SHP77 (cell line): Measurements from ENCODE around the gene PRC1.
"Not testable (repeated sequence)": the region's sequence is repeated elsewhere in the genome, so short reads cannot be mapped to it uniquely, and the experiment has no call there.

Experiments
- DNase-seq, 2 experiments: peaks; one replicate each; lab custom pipeline; 2025; lab: John Stamatoyannopoulos, UW

PRC1 gene

DNA sequence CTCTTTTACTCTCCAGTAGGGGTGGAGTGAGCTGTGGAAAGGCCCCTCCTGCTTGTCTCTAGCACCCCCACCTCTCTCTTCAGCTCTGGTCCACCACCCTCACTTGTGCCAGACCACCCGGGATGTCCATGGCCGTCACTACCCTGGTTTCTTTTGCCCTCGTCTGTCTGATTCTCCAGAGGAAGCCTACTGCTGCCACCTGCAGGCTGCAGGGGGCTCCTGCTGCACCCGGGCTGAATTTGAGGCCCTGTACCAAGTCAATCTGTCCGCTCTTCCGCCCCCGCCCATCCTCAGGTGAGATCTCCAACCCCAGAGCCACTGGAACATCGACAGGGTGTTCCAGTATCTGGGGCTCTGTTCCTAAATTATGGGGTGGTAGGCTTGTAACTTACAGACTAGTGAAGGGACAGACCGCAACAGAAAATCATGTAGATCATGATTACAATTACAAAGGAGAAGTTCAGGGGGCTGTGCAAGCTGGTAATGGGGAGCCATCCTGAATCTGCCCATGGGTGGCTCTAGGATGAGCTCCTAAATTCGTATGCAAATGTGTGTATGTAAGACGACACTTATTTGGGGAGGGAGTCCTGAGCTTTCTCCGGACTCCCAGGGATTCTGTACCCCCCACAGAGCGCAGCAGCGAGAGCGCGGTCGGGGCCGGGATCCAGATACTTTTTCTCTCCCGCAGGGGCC lies 59.9 kb downstream of the PRC1 start:
- peak; percentile 82 to 90 for DNase-seq

DNA sequence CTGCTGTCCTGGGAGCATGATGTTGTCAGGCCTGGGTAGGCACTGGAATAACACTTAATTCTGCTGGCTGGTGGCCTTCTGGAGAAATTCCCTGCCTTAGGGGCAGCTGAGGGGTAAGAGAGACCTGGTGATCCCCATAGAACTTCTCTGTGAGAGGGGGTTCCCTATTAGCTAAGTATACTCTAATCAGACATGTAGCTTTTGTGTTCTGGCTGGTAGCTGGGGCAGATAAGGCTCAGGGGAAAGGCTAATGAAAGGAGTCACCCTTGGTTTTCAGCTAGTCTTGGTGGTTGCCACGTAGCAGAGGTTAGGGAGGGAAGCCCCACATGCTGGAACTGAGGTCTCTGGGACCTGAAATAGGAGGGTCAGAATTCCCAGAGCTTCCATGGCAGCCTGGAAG lies 61.0 kb downstream of the PRC1 start:
- no peak for DNase-seq

DNA sequence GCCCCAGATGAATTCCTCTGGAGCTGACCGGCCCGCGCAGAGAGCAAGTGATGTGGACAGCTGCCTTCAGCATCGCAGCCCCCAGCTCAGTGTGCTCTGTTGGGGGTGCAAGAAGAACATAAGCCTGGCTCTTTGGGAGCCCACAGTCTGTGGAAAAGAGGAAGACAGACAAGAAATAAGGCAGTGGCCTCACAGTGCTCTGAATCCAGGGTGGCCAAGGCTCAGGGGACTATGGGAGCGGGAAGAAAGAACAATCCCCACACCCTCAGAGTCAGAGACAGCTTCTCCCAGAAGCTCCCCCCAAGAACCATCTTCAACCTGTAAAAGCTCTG lies 61.7 kb downstream of the PRC1 start:
- no peak for DNase-seq

DNA sequence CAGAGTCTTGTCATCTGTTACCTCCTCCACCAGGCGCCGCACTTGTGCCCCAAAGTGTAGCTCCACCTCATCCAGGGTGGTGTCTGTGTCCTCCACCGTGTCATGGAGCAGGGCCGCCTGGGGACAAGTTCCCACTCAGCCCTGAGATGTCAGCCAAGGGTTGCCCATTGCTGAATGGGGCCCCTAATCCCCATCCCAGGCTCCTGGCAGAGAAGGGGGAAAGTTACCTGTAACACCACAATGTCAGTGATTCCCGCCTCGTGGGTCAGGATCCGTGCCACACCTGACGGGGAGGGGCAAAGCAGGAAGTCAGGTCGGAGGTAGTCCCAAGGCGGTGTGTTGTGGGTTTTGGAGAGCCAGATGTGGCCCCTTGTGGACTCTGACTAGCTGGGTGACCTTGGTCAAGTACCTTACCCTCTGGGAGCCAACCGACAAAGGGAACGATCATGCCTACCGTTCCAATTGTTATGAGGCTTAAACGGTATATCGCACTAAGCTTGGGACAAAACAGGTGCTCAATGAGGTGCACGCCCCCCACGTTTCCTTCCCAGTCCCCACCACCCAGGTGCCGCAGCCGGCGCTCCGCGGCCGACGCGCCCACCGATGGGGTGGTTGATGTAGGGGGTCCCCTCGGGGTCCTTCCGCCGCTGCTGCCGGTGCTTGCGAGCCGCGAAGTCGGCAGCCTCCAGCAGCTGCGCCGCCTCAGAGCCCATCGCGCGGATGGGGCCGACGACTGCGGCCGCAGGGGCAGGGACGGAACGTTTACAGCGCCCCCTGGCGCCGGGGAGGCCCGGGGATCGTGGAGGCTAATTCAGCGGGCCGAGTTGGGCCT lies 62.3 kb downstream of the PRC1 start, which contains the start of gene HDDC3:
TSS of gene HDDC3 (minus strand) at position 722 of the 832 bp plus-strand sequence. CDS start at position 713, 9 bp downstream.
- DNase-seq = peak; percentile 83 to 91

DNA sequence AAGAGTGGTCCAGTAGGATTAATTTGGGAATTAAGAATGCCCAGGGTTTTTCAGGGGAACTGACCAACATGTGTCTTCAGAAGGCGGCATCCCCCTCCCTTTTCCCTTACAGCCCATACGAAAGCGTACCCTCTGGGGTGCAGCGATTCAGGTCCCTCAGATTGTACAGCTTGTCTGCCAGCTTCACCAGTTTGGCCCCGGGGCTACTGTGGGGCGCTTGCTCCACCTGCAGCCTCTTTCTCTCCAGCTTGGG lies 62.8 kb downstream of the PRC1 start:
- no peak for DNase-seq

DNA sequence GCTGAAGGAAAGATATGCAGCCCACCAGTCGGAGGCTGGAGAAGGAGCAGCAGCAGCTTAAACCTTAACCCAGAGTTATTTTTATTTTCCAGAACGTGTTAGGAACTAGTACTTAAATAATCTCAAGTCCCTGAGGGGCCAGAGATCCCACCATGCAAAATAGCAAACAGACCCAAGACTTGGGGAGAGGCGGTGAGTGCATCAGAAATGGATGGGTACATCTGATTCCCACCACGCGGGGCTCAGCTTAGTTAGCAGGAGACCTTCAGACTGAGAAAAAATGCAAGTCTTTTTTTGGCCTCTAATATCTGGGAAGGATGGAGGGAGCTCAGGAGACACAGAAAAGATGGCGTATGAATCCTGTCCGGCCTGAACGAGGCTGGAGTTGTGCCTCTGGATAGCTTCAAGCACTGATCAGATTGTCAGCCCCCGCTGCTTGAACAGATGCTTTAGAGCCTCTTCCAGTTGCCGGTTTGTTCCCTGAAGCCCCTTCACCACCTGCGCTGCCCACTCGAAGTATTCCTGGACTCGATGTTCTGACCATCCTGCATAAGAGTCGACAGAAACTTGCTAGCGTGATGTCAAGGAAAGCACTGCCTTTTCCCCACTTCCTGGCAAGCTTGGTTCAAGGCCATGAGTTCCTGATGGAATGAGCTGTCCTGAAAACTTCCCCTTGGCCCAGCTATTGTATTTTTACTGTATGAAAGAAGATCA lies 63.3 kb downstream of the PRC1 start:
- DNase-seq = no peak

DNA sequence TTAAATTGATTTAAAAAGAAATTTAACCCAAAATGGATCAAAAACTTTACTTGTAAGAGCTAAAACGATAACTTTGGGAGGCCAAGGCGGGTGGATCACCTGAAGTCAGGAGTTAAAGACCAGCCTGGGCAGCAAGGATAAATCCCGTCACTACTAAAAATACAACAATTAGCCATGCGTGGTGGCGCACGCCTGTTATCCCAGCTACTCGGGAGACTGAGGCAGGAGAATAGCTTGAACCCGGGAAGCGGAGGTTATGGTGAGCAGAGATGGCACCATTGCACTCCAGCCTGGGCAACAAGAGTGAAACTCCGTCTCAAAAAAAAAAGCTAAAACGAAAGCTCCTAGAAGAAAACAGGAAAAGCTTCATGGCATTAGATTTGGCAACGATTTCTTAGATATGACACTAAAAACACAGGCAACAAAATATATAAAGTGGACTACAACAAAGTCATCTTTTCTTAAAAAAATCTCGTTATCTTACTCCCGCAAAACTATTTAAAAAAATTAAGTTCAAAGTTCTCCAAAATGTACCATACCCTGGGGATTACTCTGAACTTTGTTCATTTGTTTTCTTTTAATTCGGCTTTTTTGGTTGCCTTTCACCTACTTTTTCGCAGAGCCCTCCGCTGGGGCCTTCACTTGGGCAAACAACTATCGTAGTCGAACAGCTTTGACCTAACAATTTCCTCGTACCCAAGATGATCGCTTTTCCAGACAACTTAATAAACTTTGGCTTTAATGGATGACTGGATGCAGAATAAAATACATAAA lies 64.9 kb downstream of the PRC1 start:
- DNase-seq = no peak

DNA sequence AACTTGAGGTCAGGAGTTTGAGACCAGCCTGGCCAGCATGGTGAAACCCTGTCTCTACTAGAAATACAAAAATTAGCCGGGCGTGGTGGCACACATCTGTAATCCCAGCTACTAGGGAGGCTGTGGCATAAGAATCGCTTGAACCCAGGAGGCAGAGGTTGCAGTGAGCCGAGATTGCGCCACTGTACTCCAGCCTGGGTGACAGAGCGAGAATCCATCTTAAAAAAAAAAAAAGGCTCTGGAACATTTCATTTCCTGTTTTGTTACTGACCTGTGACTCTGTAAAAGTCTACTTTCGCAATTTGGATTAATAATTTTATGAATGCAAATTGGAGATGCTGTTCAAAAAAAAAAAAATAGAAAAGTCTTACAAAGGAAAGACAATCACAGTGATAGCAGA lies 66.2 kb downstream of the PRC1 start:
- not testable (repeated sequence) for DNase-seq

DNA sequence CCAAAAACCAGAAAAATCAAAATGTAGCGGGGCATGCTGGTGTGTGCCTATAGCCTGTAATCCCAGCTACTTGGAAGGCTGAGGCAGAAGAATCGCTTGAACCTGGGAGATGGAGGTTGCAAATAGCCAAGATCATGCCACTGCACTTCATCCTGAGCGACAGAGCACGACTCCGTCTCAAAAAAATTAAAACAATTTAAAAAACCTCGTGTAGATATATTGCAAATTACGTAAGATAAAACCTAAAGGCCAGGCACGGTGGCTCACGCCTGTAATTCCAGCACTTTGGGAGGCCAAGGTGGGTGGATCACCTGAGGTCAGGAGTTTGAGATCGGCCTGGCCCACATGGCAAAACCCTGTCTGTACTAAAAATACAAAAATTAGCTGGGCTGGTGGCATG lies 67.6 kb downstream of the PRC1 start:
- DNase-seq = not testable (repeated sequence)

DNA sequence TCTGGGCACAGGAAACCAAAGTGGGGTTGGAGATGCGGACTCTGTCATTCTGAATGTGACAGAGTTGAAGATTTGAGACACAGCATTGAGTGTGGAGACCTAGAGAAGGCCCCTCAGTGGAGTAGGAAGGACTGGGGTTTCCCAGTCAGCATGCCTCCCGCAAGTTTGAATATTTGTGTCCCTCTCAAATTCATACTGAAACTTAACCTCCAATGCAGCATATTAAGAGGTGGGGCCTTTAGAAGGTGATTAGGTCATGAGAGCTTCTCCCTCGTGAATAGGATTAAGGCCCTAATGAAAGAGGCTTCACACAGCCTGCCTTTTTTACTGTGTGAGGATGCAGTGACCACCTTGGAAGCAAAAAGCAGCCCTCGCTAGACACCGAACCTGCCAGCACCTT lies 70.0 kb downstream of the PRC1 start:
- DNase-seq = no peak

DNA sequence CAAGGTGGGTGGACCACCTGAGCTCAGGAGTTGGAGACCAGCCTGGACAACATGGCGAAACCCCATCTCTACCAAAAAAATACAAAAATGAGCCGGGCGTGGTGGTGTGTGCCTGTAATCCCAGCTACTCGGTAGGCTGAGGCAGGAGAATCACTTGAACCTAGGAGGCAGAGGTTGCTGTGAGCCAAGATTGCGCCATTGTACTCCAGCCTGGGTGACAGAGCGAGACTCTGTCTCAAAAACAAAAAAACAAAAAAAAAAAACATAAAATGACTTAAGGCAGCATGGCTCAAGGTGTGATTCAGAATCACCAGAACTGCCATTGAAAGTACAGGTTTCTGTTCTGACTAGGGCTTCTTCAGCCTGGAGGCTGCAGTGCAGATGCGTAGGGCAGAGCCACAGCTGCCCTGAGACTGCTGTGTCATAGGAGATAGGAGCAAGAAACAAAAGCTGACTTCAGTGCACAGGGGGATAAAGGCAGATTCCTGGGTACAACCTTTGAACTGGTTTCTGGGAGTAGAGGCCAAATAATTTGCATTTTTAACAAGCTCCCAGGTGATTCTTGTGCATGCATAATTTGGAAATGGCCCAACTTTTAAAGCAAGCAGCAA lies 71.5 kb downstream of the PRC1 start:
- DNase-seq = not testable (repeated sequence)

DNA sequence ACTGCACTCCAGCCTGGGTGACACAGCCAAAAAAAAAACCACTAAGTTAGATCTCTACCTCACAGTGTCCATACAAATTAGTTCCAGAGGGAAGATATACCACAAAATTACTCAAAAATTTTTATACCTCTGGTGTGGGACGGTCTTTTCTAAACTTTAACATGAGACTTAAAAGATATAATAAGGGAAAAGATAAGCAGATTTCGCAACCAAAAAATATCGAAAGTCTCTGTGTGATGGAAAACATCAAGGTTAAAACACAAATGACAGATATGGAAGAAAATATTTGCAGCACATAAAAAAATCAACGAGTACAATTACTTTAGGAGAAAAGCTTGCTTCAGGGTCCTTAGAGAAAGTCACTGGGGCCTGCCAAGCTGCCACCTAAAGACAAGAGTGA lies 72.4 kb downstream of the PRC1 start:
- no peak for DNase-seq

DNA sequence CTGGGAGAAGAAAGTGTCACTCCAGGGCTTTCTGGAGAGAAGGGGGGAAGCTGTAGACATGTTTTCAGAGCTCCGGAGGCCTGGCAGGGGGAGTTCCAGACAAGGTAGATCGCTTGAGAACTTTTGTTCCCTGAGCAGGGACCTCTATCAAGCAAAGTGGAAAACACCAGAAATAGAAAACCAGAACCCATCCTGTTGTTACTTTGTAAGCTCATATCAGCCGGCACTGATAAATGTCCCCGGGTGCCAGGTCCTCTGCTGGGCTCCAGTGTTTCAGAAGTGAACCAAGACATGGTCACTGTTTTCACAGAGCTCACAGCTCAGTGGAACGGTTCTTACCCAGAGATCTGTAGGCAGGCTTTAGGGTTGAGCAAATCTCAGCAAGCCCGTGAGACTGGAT lies 75.5 kb downstream of the PRC1 start:
- no peak for DNase-seq

DNA sequence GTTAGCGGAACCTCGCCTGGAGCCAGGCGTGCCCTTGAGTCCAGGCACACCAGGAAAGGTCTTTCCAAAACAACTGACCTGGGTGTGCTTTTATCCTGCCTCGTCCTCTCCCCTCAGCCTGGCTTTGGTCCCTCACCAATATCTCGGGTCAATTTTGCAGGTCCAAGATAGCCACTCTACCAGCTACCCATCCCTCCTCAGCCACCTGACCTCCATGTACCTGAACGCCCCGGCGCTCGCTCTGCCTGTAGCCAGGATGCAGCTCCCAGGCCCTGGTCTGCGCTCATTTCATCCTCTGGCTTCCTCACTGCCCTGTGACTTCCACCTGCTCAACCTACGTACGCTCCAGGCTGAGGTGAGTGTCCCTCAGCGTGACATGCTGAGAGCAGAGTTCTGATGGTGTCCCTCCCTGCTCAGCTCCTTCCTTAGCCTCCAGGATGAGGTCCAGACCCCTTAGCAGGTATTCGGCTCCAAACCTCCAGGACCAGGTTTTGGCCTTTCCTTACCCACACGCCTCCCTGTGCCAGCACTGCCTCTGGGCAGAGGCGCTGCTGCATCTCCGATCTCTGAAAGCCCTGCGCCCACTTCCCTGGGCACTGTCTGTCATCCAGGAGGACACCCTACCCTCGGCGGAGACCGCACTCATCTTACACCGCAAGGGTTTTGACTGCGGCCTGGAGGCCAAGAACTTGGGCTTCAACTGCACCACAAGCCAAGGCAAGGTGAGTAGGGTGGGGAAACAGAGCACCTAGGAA lies 76.1 kb downstream of the PRC1 start:
- DNase-seq = no peak

DNA sequence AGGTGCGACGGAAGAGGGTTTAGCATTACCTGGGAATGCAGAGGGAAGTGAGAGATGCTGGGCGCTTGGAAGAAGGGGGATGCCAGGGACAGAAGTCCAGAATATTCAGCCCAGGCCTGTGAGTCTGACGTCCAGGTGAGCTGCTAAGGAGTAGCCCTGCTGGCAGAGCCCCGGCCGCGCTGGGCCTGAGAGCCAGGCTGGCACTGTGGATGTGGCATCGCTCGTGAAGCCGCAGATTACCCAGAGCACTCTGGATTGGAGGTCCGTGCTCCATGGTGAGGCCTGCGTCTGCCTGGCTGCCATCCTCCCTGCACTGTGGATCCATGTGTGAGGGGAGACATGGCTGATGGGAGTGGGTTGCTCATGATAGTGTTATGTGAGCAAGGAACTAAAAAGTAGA lies 76.8 kb downstream of the PRC1 start:
- DNase-seq = no peak

DNA sequence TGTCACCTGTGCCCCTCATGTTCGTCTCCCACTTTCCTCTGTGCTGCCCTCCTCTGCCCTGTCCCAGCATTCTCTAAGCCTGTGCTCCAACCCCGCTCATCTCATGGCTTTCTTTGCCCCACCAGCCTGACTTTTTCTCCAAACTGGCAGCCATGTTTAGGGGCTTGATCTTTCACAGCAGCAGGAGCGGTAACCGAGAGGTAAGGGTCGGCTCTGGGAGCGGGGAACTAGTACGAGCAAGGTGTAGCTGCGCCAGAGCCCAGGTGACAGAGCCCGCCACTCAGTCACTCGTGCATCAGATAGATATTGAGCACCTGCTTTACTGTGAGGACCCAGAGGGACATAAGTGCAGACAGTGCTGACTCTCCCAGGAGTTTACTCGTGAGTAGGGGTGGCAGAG lies 77.9 kb downstream of the PRC1 start:
- DNase-seq = no peak
